Fibroblast of the conjunctiva (primary cell): ENCODE results near the gene CLEC4M.
"Not testable (repeated sequence)": the region's sequence is repeated elsewhere in the genome, so short reads cannot be mapped to it uniquely, and the experiment has no call there.

ENCODE experiments used
- DNase-seq: peaks from one replicate; pipeline ENCODE4 v3.0.0-alpha.2; 2010; ENCODE audit warnings: low read depth

Gene CLEC4M

GRCh38 chr19:7773841-7774240 lies 10.8 kb downstream of the CLEC4M start:
- DNase-seq = no peak

DNA sequence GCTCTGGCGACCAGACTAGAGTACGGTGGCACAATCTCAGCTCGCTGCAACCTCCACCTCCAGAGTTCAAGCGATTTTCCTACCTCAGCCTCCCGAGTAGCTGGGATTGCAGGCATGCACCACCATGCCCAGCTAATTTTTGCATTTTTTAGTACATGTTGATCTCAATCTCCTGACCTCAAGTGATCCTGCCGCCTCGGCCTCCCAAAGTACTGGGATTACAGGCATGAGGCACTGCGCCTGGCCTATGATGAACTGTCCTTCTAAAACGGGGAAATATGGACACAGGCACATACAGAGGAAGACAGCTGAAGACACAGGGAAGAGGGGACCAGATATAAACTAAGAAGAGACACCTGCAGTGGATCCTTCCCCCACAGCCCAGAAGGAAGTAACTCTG lies 12.7 kb downstream of the CLEC4M start:
- DNase-seq = no peak

DNA sequence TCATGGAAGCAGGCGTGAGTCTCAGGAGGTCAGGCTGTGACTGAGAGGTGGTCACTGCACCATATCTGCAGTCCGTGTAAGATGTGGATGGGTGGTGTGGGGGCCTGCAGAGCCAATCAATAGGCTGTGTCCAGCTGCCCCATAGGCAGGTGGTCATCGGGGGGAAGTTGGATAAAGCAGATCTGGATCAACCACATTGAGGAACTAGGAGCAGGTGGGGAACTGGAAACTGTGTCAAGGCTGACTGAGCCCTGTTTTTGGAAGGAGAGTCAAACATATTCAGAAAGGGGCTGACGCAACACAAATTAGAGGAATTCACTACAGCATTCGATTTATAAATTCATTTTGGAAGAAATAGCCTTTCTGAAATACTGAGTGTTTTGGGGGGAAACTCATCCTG lies 15.0 kb downstream of the CLEC4M start:
- no peak for DNase-seq

GRCh38 chr19:7779631-7780486 lies 16.8 kb downstream of the CLEC4M start:
- no peak for DNase-seq

DNA sequence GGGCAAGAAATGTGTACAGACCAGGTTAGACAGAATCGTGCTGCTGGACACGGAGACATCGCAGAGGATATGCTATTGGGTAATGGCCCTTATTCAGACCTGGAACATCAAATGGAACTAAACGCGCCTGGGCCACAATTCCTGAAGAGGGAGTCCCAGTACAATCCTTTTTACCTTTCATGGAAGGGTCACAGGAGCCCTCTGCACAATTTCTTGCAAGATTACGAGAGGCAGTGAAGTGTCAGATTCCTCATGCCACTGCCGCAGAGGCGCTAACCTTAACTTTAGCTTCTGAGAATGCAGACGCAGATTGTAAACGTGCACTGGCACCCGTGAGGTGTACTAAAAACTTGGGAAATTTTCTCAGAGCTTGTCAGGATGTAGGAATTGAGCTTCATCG lies 18.1 kb downstream of the CLEC4M start:
- no peak for DNase-seq

DNA sequence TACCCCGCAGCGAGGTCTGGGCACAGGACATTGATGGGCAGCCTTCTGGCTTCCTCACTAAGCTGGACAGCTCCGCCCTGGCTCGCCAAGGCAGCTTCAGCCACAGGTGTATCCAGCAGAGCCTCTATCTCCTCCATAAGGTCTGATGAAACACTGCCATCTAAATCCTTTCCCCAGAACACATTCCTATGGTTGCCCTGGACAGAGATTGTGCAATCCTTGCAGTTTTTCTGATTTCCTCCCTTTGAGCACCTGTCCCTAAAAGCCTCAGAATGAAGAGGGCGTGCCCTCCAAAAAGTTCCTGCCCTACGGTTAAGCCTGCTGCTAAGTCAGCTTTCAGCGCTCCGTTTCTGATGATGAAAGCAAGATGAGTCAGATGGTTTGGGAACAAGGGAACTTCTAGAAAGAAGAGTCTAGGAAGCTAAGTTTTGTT lies 21.0 kb downstream of the CLEC4M start:
- peak; percentile 8 for DNase-seq

DNA sequence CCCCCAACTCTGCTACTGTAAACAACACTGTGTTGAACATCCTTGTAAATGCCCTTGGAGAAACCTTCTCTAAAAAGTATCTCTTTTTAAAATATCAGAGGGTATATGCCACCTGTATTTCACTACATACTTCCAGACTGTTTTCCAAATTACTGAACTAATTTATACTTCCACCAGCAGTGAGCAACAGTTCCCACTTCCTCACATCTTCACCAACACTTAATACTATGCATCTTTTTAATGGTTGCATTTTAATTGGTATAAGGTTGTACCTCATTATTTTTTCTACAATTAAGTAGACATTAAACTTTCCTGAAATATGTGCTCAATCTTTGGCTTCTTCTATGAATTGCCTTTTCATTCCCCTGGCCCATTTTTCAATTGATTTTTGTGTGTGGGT lies 21.8 kb downstream of the CLEC4M start:
- DNase-seq = no peak

DNA sequence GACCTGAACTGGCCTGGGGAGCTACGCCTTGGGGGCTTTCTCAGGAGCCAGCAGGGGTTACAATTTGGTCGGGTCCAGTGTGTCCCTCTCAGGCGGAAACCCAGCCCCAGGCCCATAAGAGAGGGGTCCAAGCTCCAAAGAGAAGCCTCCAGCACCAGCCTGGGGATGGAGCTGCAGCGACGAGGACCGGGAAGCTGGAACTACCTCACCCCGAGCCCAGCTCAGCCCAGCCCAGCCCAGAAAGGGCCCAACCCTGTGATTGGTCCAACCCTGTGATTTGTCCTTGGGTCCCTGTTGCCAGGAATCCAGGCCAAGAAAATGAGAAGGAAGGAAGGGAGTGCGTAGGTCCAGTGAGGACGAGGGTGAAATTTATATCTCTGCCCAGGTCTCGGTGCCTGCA lies 24.1 kb downstream of the CLEC4M start:
- DNase-seq = no peak

DNA sequence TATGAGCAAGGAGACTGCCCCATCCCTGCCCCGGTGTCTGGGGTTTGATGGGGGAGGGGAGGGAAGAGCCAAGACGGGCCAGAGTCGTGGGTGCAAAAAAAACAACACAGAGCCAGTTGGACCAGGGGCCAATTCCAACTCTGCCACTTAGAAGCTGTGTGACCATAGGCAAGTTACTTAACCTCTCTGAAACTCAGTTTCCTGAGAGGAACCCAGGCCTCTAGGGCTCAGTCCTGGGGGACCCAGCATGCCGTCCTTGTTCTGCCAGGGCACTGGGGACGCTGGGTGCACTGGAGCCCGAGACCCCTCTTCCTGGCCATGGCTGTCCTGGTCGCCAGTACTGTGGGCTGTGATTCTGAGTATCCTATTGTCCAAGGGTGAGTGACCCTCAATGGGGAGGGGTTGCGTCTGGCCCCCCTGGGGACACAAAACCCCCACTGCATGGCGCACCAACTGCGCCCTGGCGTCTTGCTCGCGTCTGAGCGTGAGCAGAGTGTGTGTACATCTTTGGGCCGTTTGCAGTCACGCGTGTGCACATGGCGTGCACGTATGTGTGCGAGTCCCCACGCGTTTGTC lies 24.6 kb downstream of the CLEC4M start:
- DNase-seq = no peak

- no peak for DNase-seq
Measured at GRCh38 chr19:7788178-7788932, 25.3 kb downstream of the CLEC4M start.

- DNase-seq = no peak
Measured at GRCh38 chr19:7788933-7789323, 25.9 kb downstream of the CLEC4M start.

GRCh38 chr19:7789447-7789846 lies 26.4 kb downstream of the CLEC4M start:
- no peak for DNase-seq

DNA sequence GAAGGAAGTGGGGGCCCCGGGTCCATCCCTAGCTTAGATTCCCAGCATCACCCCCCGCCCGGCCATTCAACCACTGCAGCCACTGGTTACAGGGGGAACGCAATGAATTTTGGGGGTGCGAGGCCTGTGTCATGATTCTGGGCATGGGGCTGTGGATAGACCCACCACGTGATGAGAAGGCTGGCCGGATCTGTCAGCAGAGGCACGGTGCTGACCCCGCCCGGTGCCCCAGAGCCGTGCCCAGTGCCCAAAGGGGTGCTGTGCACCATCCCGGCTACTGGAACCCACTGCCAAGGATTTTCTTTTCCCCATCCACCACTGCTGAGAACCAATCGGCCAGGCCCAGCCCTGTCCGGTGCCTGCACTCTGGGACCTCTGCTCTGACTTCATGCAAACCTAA lies 27.4 kb downstream of the CLEC4M start:
- DNase-seq = no peak

- DNase-seq = no peak
Measured at GRCh38 chr19:7792281-7792680, 29.2 kb downstream of the CLEC4M start.

DNA sequence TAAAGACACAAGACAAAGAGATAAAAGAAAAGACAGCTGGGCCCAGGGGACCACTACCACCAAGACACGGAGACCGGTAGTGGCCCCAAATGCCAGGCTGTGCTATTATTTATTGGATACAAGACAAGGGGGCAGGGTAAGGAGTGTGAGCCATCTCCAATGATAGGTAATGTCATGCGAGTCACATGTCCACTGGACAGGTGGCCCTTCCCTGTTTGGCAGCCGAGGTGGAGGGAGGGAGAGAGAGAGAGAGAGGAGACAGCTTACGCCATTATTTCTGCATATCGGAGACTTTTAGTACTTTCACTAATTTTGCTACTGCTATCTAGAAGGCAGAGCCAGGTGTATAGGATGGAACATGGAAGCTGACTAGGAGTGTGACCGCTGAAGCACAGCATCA lies 29.7 kb downstream of the CLEC4M start:
- not testable (repeated sequence) for DNase-seq

DNA sequence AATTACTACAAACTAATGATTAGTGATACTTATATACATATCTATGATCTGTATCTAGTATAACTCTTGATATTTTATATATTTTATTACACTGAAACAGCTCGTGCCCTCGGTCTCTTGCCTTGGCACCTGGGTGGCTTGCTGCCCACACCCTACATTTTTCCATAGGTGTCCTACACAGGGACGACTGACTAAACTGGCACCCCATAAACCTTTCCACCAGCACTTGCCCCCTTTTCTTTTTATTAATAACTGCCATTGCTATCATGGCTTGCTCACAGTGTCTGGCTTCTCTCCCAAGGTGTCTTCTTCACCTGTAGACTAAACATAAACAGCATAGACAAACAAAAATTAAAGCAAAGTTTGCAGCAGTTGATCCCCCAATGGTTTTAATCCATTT lies 30.4 kb downstream of the CLEC4M start:
- no peak for DNase-seq

DNA sequence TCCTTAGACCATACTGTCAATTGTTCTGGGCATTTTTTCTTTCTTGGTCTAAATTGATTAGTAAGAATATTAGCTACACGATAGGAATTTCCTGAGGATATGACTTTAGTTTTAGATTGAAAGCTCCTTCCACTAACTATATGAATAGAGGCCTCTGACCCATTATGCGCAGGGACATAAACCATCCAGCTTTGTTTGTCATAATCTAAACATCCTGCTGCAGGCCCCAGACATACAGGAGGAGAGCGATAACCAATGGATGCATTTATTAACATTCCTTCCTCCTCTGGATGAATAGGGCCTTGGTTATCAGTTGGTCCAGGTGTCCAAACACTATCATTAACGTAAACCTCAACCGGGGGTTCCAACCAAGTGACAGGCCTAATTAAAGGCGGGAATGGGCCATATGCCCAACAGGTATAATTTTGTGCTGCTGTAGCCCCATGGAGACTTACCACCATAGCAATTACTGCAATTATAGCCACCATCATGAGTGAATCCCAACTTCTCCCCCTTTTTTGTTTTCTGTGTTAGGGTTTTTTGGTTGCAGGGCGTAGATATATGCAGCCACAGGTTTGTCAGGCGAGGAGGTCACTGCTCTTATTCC lies 32.6 kb downstream of the CLEC4M start:
- no peak for DNase-seq

DNA sequence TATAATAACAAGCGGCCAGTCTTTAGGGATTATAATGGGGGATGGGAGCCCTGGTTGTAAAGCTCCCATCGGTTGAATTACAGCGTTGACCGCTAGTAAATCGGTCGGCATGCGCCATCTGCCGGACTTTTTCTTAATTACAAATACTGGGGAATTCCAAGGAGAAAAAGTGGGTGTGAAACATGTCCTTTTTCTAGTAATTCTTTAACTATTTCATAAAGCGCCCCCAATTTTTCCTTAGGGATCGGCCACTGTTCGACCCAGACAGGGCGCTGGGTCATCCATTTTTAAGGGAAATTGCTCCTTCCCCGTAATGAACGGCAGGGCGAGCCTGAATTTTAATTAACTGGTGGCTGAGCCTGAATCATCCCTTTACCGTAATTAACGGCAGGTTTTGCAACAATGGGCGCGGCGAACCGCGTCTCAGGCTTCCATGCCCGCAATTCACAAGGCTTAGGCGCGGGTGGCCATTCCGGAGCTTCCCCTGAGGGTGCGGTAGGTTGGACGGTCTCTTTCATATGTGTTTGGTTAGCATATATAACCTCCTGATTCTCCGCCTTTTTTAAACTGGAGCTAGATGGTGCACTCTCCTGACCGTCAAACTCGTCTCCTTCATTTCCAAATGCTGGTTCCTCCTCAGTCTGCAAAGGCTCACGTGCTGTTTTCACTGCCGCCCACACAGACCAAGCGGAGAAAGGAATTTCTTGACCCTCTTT lies 36.8 kb downstream of the CLEC4M start:
- peak; percentile 69 for DNase-seq

DNA sequence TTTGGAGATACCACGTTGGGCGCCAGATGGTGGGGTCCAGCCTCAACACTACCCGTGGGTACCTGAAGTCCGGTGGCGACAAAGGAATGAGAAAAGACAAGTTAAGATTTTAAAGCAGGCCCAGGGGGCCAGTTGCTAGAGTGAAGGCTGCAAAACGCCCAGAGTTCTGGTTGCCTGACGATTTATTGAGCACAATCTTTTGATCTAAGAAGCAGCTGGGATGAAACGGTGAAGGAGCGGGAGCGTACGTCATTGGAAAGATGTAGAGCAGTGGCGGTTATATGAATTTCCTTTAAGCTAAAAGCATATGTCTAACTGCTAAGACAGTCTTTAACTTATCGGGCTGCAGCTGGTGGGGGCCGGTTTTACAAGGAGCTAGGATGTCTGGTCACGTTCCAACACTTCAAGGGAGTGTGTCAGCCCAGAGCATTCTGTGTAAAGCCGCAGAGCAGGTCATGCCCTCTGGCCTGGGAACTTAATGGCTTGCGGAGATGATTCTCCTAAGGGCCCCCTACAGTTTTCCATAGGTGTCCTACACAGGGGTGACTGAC lies 38.1 kb downstream of the CLEC4M start:
- no peak for DNase-seq

GRCh38 chr19:7806234-7806633 lies 43.2 kb downstream of the CLEC4M start:
- no peak for DNase-seq

- DNase-seq = no peak
Measured at GRCh38 chr19:7806876-7807275, 43.8 kb downstream of the CLEC4M start.

DNA sequence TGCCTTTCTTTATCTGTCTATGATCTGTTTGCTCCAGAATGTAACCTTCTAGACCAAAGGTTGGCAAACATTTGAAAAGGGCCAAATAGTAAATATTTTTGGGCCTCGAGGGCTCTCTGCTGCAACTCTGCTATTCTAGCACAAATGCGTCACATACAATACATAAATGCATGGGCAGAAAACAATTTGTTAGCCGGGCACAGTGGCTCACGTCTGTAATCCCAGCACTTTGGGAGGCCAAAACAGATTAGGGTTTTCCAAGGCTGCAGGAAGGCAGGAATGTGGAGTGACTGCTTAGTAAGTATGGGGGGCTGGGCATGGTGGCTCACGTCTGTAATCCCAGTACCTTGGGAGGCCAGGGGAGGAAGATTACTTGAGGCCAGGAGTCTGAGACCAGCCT lies 45.1 kb downstream of the CLEC4M start:
- no peak for DNase-seq
